GM19193 (cell line): ENCODE results near the gene MRPL18.

Experiments used
- POLR2A ChIP-seq: IDR thresholded peaks from 4 replicates; pipeline ENCODE4 v1.6.1; 2011; ENCODE audit not compliant: insufficient read depth, insufficient read length; ENCODE audit errors: extremely low read depth

Gene MRPL18

DNA sequence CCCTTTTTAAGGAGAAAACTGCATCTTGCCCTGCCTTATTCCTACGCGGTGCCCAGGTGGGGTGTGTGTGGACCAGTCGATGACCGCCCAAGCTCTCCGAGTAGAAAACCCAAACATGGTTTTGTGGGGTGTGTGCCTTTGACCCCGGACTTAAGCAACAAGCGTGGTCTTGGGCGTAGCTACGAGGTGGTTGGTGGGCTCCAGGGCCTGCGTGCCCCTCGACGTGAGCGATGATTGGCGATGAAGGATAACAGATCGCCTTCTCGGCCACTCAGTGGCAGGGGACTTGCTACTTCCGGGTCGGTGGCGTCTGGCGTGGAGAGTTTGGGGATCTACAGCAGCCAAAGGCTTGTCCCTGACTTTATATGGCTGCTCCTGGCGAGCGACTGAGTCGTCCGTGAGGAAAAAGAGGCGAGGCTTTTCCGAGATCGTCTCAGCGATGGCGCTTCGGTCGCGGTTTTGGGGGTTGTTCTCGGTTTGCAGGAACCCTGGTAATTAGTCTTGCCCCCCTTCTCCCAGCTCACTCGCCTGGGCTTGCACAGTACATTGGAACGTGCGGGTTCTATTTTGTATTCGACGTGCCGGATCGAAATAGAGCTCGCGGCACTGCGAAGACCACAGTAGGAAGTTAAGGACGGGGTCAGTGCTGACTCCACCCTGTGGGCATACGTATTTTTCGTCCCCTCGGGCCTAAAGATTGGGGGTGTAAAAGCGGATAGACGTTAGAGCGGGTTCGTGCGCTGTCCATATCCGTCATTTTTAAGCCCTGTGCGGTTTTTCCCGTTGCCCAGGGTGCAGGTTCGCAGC is at the start of gene MRPL18:
Gene MRPL18 (plus strand): TSS at position 319 of the 807 bp plus-strand sequence. CDS start 121 bp downstream, at position 440.
- peak; percentile 66 for TF ChIP-seq POLR2A

- no peak for TF ChIP-seq POLR2A
These were observed 48.1 kb upstream of the MRPL18 start for GRCh38 chr6:159742165-159742564.

GRCh38 chr6:159745081-159745480 is 45.2 kb upstream of the MRPL18 start:
- TF ChIP-seq POLR2A, result no peak

GRCh38 chr6:159746759-159747158 is 43.5 kb upstream of the MRPL18 start:
- TF ChIP-seq POLR2A, result no peak

GRCh38 chr6:159751448-159751847 is 38.8 kb upstream of the MRPL18 start:
- TF ChIP-seq POLR2A, result no peak

GRCh38 chr6:159753081-159753872 is 37.0 kb upstream of the MRPL18 start:
- no peak for TF ChIP-seq POLR2A

GRCh38 chr6:159754401-159754800 is 35.9 kb upstream of the MRPL18 start:
- no peak for TF ChIP-seq POLR2A

GRCh38 chr6:159754959-159755914 is 35.0 kb upstream of the MRPL18 start:
- TF ChIP-seq POLR2A, result no peak

DNA sequence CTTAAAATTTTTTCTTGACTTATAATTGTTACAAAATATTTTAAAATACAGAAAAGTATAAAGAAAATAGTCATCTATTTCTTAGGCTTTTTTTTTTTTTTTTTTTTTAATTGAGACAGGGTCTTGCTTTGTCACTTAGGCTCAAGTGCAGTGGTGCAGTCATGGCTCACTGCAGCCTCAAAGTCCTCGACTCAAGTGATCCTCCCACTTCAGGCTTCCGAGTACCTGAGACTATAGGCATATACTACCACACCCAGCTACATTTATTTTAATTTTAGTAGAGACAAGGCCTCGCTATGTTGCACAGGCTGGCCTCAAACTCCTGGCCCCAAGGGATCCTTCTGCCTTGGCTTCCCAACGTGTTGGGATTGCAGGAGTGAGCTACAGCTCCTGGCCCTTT is 33.8 kb upstream of the MRPL18 start:
- TF ChIP-seq POLR2A, result no peak

DNA sequence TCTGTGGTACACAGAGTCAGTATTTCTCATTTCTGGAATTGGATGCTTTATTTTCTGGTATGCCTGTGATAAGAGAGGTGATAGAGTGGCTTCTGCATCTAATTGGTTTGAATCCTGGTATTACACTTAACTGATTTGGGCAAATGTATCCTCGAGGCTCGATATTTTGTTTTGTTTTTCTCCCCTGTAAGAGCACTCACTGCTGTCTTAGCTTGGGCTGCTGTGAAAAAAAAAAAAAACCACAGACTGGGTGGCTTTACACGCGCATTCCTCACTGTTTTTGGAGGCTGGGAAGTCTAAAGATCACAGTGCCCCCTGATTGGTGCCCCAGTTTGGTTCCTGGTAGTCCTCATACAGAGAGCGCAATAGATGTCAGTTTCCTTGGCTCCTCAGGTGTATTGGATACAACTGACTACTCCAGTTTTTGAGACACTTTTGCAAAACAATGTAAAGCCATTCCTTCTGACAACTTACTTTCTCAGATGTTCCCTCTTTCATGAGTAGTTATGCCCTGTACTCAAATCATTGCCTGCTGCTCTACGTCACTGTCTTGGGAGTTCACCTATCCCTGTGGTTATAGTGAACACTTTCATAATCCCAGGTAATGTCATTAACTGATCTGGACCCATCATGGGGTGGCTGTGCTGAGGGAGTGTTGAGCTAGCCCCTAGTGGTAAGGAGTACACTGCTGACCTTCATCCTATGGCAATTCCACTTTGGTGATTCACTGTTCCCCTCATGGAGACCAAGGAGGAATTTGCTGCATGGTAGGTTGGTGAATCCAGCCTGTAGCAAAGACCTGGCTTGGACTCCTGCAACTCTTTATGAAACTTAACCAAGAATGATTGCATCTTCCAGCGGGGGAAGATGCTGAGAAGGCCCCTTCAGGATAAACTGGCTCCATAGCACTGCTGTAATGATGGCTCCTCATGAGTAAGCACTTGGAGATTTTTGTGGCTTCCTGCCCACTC is 32.0 kb upstream of the MRPL18 start:
- TF ChIP-seq POLR2A, result no peak

- TF ChIP-seq POLR2A, result no peak
These were observed 30.6 kb upstream of the MRPL18 start for GRCh38 chr6:159759645-159760044.

GRCh38 chr6:159760602-159761057 is 29.6 kb upstream of the MRPL18 start:
- TF ChIP-seq POLR2A, result no peak

GRCh38 chr6:159761129-159761872 is 29.0 kb upstream of the MRPL18 start:
- no peak for TF ChIP-seq POLR2A
